GM18526 (cell line): ENCODE results near the gene ADGRA3.

Source experiments
- POLR2A ChIP-seq: IDR thresholded peaks from 3 replicates; pipeline ENCODE4 v1.6.1; 2011; ENCODE audit not compliant: insufficient read length; ENCODE audit errors: extremely low read depth

Gene ADGRA3

GRCh38 chr4:22435652-22436051 is 80.2 kb downstream of the ADGRA3 start:
- TF ChIP-seq POLR2A = no peak

GRCh38 chr4:22434895-22435294 is 81.0 kb downstream of the ADGRA3 start:
- no peak for TF ChIP-seq POLR2A

GRCh38 chr4:22430626-22431025 is 85.2 kb downstream of the ADGRA3 start:
- TF ChIP-seq POLR2A = no peak

DNA sequence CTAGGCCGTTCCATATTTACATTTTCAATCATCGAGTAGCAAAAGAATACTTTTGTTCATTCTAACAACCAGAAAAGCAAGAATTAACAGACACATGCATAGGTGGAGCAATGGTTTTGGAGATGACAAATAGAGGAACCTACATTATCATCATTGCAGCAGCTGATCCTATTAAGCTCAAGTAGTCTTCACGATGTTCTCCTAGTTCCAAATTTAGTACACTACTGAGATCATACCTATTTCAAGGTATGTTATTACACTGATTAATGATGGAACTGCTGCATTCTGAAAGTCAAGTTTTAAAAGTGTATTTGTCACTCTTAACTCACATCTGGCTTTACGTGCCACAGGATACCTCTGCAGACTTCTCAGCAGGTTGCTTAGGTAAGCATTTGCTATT is 87.4 kb downstream of the ADGRA3 start:
- no peak for TF ChIP-seq POLR2A

DNA sequence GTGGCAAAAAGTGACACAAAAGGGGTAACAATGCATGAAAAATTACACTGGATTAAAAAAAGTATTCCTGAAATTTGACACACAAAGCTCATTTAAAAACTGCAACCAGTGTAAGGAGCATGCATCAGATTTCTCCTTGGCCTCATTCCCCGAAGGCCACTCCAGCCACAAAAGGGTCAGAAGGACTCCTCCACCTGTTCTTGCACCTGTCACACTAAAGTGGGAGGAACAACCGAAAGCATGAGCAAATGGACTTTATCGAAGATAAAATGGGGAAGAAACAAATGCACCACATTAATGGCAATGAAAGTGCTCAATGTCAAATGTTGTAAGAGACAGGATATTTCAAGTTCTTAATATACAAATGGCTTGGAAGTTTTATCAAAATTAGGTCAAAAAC is 88.2 kb downstream of the ADGRA3 start:
- no peak for TF ChIP-seq POLR2A

DNA sequence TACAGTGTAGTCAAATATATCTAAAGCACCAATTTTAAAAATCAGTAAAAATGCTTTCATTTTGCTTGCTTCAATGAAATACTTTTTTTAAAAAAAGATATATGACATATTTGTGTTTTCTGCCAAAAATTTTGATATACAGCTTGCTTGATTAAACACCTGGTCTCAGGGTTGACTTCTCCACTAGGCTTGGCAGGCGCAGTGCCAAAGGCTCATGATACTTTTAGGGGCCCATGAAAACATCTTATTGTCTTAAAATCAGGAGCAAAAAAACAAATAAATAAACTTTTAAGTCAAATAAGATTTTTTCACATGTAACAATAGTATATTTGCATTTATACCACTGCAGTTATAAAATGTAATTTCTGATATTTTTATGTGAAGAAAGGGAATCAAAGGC is 95.6 kb downstream of the ADGRA3 start:
- no peak for TF ChIP-seq POLR2A

DNA sequence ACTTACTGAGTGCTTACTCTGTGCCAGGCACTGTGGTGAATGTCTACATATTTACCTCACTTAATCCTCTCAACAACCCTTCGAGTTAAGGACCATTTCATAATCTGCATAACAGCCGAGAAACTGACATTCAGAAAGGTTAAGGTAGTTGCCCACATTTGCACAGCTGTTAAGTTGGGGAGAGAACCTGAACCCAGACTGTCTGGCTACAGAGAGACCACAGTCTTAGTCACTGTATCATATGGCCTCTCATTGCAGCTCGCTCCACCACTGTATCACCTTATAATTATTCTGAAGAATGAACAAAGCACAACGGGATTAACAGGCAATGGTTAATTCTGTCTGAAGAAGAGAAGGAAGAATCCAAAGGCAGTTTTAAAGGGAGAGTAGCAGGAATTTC is 98.5 kb downstream of the ADGRA3 start:
- no peak for TF ChIP-seq POLR2A

DNA sequence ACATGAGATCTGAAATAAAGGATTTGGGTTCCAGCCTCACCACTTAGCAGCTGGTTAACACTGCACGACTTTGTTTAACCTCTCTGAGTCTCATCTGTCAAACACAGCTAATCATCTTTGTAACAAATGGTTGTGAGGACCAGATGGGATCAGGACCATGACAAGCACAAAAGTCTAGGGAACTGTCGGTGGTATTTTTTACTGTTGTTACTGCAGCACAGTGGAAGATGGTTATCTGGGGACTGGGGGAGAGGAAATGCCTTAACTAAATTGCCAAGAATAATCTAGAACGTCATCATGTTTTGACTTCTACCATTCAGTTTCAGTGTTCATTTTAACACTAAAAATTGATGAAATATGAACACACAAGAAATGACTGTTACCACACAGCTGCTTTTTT is 99.5 kb downstream of the ADGRA3 start:
- no peak for TF ChIP-seq POLR2A

DNA sequence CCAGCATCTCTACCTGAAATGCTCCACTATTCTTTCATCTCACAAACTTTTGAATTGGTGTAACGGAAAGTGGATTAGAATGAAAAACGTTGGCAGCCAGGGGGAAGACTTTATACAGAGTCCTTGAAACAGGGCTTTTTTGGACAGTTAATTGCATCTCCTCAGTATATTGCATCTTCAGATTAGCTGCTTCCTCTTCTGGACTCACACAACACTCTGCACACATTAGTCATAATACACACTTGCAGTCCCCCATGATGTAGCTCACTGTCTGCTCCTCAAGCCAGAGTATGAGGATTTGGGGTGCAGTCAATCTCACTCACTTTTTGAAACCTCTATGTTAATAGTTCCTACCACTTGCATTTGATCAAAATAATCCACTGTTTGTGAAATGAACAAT is 101.0 kb downstream of the ADGRA3 start:
- no peak for TF ChIP-seq POLR2A

DNA sequence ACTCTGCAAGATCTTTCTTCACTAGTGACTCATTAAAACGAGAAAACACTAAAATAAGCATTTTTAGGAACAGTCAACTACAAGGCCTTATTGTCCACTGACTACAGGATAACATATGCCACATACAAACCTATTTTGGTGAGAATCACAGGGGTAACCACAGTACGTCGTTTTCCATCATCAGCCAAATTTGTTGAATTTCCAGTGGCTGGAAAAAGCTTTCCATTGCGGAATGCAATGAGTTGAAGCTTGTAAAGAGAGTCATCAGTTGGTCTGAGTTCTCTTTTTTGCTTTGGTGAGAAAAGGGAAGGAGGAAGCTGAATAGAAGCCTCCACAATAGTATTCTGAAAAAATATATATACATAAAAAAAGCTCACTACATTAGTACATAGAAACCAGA is 102.4 kb downstream of the ADGRA3 start:
- no peak for TF ChIP-seq POLR2A

DNA sequence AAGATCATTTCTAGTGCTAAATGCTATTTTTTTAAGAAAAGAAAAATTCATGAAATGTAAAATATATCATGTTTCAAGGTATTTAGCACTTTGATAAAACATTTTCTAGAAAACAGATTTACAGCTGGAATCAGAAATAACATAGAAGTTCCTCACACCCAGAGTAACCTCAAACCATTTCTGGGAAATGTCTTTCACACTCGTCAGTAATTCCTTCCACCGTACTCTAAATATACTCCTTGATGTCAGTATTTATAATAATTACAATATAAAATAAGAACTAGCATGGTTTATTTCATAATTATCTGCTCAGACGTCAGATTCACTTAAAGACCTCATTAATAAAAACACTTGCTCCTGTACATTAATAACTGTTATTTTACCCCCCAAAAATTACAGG is 103.9 kb downstream of the ADGRA3 start:
- no peak for TF ChIP-seq POLR2A

DNA sequence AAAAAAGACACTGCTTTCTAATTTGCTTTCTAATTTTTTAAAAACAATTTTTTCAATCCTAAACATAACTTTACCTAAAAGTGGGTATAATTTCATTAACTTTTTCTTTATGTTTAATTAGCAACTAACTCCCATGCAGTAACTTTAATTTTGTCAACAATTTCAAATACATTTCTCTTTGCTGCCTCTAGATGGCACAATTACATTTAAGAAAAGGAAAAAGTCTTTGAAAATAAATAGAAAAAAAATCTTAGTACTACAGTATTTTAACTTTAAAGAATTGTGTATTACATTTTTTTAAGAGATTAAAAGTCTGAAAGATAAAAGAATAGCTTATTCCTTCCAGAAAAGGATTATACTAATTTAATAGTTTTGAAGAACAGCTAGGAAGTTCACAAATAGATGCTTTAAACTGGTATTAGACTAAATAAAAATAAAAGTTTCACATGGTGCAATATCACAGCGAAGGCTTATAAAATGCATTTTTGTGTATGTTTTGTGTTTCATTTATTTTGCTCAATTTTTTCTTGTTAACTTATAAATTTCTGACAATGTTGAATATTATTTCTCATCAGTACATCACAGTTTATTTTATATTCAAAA is 105.1 kb downstream of the ADGRA3 start:
- no peak for TF ChIP-seq POLR2A

- no peak for TF ChIP-seq POLR2A
These were observed 107.4 kb downstream of the ADGRA3 start for GRCh38 chr4:22408474-22408873.

DNA sequence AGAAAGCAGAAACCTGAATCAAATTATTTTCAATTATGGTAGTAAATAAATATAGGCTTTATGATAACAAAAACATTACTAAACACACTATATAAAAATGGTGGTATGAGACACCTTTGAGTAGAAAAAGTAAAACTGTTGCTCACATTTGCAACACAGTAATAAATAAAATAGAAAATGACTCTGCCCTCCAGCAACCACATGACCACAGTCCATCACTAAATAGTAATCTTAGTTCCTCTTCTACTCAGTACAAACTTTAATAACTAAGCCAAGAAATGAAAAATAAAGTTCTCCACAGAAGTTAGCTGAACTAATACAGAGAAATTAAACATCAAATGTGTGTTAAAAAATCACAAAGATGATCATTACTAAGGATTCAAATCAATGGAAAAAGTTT is 108.5 kb downstream of the ADGRA3 start:
- no peak for TF ChIP-seq POLR2A

- no peak for TF ChIP-seq POLR2A
These were observed 117.2 kb downstream of the ADGRA3 start for GRCh38 chr4:22398671-22399070.

- TF ChIP-seq POLR2A = no peak
These were observed 124.3 kb downstream of the ADGRA3 start for GRCh38 chr4:22391551-22391950.

DNA sequence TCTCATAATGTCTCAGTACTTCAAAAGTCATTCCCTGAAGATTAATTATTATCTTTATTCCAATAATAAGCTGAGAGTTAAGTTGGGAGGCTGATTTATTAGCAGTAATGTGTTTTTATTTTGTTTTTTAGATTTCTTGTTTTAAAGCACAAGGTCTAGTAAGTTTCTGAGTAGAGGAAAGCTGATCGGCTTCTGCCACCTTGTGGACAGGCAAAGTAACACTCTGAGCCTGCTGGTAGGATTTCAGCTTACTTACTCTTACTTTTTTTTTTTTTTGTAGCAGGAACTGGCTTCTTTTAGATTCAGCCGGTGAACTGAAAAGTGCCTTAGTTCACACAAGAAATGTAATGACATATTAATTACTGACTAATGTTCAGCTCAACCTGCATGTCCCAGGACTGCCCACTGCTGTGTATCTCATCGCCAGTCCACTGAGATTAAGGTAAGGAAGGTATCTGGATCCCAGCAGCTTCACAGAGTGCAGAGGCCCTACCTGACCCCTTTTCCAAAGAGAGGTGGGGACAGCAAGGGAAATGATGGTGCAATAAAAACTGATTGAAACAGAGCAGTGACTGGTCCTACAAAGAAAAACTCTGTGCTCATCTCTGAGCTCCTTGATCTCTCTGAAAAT is 126.5 kb downstream of the ADGRA3 start:
- TF ChIP-seq POLR2A = no peak
